ENCODE results near the gene ENPP7. TPM values are rescaled to one million over a fixed set of nuclear protein-coding genes. Genes with fewer than 3 reads are reported as not detected.

ENPP7 gene
- total RNA-seq, 1 experiment from 2014 or later, result not detected

DNA sequence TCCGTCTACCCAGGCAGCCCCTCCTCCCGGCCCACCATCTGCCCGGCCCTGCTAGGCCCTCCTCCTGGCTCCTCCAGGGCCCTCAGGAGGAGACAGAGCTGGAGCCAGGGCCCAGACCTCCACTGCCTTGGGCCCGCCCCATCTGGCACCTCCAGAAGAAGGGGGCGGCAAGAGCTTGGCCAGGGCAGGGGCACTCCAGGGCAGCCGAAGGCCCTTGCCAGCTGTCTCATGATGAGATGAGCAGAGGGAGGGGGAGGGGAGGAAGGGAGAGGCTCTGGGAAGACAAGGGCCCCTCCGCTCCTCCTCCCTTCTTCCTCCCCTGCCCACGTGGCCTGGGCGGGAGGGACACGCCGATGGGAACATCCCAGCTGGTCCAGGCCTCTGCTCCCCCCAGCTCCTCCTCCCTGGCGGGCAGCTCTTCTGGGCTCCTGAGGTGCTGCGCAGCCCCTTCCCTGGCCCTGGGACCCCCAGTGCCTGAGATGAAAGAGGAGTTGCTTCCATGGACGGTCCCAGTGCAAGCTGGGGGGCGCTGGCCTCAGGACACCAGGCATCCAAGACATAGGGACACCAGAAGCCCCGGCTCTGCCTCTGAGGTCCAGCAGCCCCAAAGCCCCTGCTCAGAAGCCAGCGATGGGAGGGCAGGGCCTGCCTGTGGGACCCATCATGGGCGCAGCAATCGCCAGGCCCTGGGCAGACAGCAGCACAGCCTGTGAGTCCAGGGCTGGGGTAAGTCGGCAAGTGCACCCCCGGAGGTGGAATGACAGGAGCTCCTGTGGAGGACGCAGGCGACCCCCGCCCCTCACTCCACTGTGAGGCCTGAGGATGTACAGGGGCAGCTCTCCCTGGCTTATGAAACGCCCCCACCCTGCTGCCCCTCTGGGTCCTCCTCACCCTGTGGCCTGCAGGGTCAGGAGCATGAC lies 23.6 kb upstream of the ENPP7 start:
- CTCF ChIA-PET, result interaction anchor here (0.6 kb wide), 1 partner anchor 689 kb away, joined by 6 read pairs; no protein-coding TSS in a partner anchor
- Histone ChIP-seq H3K4me3 (ENCODE audit: low read depth, low read length, poor library complexity, severe bottlenecking) (no peak overlapping the region), H3K27me3 (replicated peaks; ENCODE audit: insufficient read depth, low read depth, low read length, poor library complexity) (no peaks in the 10 kb centered on the region), H3K27ac (ENCODE audit: low read depth, low read length, poor library complexity, severe bottlenecking) (no peak overlapping the region), H3K9me3 (ENCODE audit: low read depth, low read length, poor library complexity, severe bottlenecking) (no peaks in the 10 kb centered on the region), H3K36me3 (ENCODE audit: insufficient read depth, low read length, poor library complexity, severe bottlenecking) (no peaks in the 10 kb centered on the region), H3K4me1 (ENCODE audit: insufficient read depth, low read length, poor library complexity, severe bottlenecking) (no peaks in the 10 kb centered on the region)
- DNase-seq (ENCODE audit: low spot score), result no peak
- no peak for TF ChIP-seq EZH2 (IDR thresholded peaks at IDR 0.05; ENCODE audit: borderline replicate concordance, low read depth, low read length, poor library complexity, severe bottlenecking)
- TF ChIP-seq, protein P1, sequence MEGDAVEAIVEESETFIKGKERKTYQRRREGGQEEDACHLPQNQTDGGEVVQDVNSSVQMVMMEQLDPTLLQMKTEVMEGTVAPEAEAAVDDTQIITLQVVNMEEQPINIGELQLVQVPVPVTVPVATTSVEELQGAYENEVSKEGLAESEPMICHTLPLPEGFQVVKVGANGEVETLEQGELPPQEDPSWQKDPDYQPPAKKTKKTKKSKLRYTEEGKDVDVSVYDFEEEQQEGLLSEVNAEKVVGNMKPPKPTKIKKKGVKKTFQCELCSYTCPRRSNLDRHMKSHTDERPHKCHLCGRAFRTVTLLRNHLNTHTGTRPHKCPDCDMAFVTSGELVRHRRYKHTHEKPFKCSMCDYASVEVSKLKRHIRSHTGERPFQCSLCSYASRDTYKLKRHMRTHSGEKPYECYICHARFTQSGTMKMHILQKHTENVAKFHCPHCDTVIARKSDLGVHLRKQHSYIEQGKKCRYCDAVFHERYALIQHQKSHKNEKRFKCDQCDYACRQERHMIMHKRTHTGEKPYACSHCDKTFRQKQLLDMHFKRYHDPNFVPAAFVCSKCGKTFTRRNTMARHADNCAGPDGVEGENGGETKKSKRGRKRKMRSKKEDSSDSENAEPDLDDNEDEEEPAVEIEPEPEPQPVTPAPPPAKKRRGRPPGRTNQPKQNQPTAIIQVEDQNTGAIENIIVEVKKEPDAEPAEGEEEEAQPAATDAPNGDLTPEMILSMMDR (conservative IDR thresholded peaks at IDR 0.05; ENCODE audit: low read depth, low read length), result no peak
- intact Hi-C loops (cut with micrococcal nuclease; ENCODE audit: unreplicated experiment), result loop anchor here (5.0 to 10.0 kb wide), 2 partner anchors 312 to 620 kb away; no protein-coding TSS in a partner anchor
- BruUV-seq (replicated peaks), result no TSS peak
- POLR2A ChIA-PET (ENCODE audit: low non-redundant PET), result interaction anchor here (0.6 kb wide), 1 partner anchor 19 kb away, joined by 3 read pairs; no protein-coding TSS in a partner anchor

DNA sequence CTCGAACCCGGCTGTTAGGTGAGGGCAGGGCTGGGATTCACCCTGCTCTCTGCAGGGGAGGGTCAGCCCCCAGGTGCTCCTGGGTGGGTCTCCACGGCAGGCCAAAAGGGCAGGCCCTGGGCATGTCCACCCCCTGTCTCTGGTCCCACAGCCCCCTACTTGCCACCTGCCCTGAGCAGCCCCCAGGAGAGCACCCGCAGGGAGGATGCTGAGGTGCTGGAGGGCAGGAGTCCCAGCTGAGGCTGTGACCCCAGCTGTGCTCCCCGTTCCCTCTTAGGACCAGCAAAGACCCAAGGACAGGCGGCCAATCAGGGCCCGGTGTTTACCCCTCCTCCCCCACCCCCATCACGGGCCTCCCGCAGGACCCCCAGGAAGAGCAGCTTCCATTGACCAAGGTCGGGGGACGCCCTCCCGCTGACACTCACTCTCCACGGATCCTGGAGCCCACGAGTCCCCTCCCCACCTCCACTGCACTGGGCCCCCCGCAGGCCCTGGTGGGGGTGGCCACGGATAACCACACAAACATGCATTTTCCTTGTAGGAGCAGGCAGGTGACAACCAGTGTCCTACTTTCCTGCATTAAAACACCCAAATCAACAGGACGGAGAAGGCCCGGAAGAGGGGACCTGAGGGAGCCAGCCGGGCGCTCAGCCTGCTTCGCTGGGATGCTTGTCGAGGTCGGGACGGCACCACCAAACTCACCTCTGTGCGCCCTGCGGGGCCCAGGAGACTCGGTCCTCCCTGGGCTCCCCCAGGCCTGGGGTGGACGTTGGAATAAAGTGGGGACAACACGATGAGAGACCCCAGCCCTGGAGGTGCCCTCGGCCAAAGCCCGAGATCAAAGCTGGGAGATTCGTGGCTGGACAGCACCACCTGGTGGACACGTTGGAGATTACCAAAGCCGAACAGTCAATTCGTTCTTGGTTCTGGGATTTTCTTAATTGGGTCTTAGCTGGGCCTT lies 22.5 kb upstream of the ENPP7 start:
- POLR2A ChIA-PET (ENCODE audit: low non-redundant PET), result interaction anchor here (0.6 kb wide), 1 partner anchor 20 kb away, joined by 3 read pairs; no protein-coding TSS in a partner anchor
- TF ChIP-seq, protein P1 (conservative IDR thresholded peaks at IDR 0.05; ENCODE audit: low read depth, low read length), result peak; percentile 79
- TF ChIP-seq EZH2 (IDR thresholded peaks at IDR 0.05; ENCODE audit: borderline replicate concordance, low read depth, low read length, poor library complexity, severe bottlenecking), result no peak
- BruUV-seq (replicated peaks), result no TSS peak
- intact Hi-C loops (cut with micrococcal nuclease; ENCODE audit: unreplicated experiment), result loop anchor here (5.0 to 10.0 kb wide), 2 partner anchors 313 to 621 kb away; no protein-coding TSS in a partner anchor
- H3K9me3 ChIP-seq (ENCODE audit: low read depth, low read length, poor library complexity, severe bottlenecking), result no peaks in the 10 kb centered on the region
- peak overlapping the region; percentile 23 for H3K4me3 ChIP-seq (ENCODE audit: low read depth, low read length, poor library complexity, severe bottlenecking)
- no peaks in the 10 kb centered on the region for H3K36me3 ChIP-seq (ENCODE audit: insufficient read depth, low read length, poor library complexity, severe bottlenecking)
- no peak overlapping the region for H3K27ac ChIP-seq (ENCODE audit: low read depth, low read length, poor library complexity, severe bottlenecking)
- no peaks in the 10 kb centered on the region for H3K27me3 ChIP-seq (replicated peaks; ENCODE audit: insufficient read depth, low read depth, low read length, poor library complexity)
- no peaks in the 10 kb centered on the region for H3K4me1 ChIP-seq (ENCODE audit: insufficient read depth, low read length, poor library complexity, severe bottlenecking)
- CTCF ChIA-PET, result interaction anchor here (0.6 to 1.3 kb wide), 4 partner anchors 79 to 688 kb away, joined by 5 to 10 read pairs (median 6); no protein-coding TSS in a partner anchor
- peak; percentile 55 for DNase-seq (ENCODE audit: low spot score)

DNA sequence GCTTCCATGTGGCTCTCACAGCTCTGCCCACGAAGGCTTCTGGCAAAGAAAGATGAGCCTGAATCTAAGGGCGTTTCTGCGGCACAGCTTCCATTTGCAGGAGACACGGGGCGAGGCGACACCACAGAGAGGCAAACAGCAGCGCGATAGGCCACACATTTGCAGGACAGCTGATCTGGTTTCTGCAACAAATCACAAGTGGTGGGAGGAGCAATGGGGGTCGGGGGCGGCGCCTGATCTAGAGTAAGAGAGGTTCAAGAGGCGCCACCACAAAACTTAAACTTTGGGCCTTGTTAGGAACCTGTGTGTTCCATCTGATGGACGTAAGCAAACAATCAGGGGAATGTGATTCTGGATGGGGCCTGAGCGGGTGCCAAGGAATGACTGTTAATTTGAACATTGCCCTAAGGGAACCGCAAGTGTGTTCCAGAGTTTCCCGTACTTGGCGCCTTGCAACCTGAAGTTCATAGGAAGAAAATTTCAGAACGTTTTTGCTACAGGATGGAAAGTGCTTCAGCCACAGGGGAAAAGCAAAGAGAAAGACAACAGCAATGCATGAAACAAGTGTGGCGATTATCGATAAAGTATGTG lies 18.9 kb upstream of the ENPP7 start:
- Histone ChIP-seq H3K9me3 (ENCODE audit: low read depth, low read length, poor library complexity, severe bottlenecking) (no peaks in the 10 kb centered on the region), H3K27ac (ENCODE audit: low read depth, low read length, poor library complexity, severe bottlenecking) (no peak overlapping the region), H3K4me3 (ENCODE audit: low read depth, low read length, poor library complexity, severe bottlenecking) (no peak overlapping the region), H3K4me1 (ENCODE audit: insufficient read depth, low read length, poor library complexity, severe bottlenecking) (no peaks in the 10 kb centered on the region), H3K27me3 (replicated peaks; ENCODE audit: insufficient read depth, low read depth, low read length, poor library complexity) (no peaks in the 10 kb centered on the region), H3K36me3 (ENCODE audit: insufficient read depth, low read length, poor library complexity, severe bottlenecking) (no peaks in the 10 kb centered on the region)
- DNase-seq (ENCODE audit: low spot score), result no peak
- ChIA-PET POLR2A (ENCODE audit: low non-redundant PET) (no interaction called here), CTCF (no interaction called here)
- intact Hi-C loops (cut with micrococcal nuclease; ENCODE audit: unreplicated experiment), result no loop called here
- no peak for TF ChIP-seq EZH2 (IDR thresholded peaks at IDR 0.05; ENCODE audit: borderline replicate concordance, low read depth, low read length, poor library complexity, severe bottlenecking)
- TF ChIP-seq, protein P1 (conservative IDR thresholded peaks at IDR 0.05; ENCODE audit: low read depth, low read length), result no peak
- BruUV-seq (replicated peaks), result no TSS peak
